ENCODE results near the gene ENDOV.

Gene ENDOV

DNA sequence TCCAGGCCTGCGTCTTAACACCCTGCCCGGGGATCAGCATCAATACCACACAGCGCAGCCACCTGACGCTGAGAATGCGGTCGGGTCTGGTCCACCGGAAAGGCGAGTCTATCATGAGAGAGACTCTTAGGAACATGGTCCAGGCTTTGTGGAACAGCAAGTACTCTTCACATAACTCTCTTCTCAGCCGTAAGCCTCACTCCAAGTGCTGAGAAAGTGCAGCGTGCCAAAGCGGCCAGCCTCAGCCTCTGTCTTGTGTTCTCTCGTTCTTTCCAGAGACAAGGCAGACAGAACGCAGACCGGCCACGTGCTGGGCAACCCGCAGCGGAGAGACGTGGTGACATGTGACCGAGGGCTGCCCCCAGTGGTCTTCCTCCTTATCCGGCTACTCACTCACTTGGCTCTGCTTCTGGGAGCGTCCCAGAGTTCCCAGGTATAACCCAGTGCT lies 34.4 kb upstream of the ENDOV start:
- 93% methylated on average over 21 of the region's 21 CpGs for WGBS (ENCODE audit: insufficient coverage)
- Histone ChIP-seq H3K27ac (ENCODE audit: insufficient read depth in 1 of 2, low read depth in 1 of 2, low read length in 2 of 2, poor library complexity in 1 of 2, severe bottlenecking in 2 of 2) (no peak overlapping the region), H3K4me3 (ENCODE audit: control insufficient read depth in 1 of 7, extremely low read depth in 1 of 7, insufficient read depth in 4 of 7, low read depth in 2 of 7, low read length in 6 of 7) (no peak overlapping the region), H3K36me3 (ENCODE audit: control insufficient read depth in 4 of 4, insufficient read depth in 4 of 4, low read length in 3 of 4) (peaks cover 34 to 99% (median 86%) of the 10 kb centered on the region in 4 experiments), H3K4me1 (ENCODE audit: control extremely low read depth in 1 of 4, control insufficient read depth in 4 of 4, insufficient read depth in 4 of 4, low read length in 3 of 4) (no peaks in the 10 kb centered on the region), H3K27me3 (replicated peaks in 2 of 5; ENCODE audit: control insufficient read depth in 4 of 5, insufficient read depth in 5 of 5, low read length in 4 of 5) (no peaks in the 10 kb centered on the region), H3K9me3 (ENCODE audit: control extremely low read depth in 1 of 5, control insufficient read depth in 4 of 5, insufficient read depth in 2 of 5, low read depth in 1 of 5, low read length in 4 of 5) (no peaks in the 10 kb centered on the region)
- CTCF ChIA-PET, result no interaction called here
- POLR2A ChIA-PET, result interaction anchor here (0.6 kb wide), 1 partner anchor 150 kb away, joined by 3 read pairs; no protein-coding TSS in a partner anchor
- no peak for DNase-seq

DNA sequence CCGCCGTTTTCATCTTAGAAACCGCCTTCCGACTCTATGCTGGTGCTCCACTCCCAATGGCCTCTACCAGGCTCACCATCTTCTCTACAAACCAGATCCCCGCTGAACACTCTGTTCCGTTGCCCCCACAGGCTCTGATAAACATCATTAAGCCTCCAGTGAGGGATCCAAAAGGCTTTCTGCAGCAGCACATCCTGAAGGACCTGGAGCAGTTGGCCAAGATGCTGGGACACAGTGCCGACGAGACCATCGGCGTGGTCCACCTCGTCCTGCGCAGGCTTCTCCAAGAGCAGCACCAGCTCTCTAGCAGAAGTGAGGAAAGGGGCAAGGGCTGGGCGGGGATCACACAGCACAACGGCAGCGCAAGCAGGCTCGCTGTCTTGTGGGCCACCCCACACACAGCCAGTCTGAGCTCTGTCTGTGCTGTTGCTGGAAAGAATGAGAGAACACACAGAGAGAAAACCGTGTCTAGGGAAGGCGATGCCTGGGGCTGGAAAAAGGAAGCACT lies 33.5 kb upstream of the ENDOV start:
- no peaks in the 10 kb centered on the region for H3K4me1 ChIP-seq (ENCODE audit: control extremely low read depth in 1 of 4, control insufficient read depth in 4 of 4, insufficient read depth in 4 of 4, low read length in 3 of 4)
- 96% methylated on average over 17 of the region's 18 CpGs for WGBS (ENCODE audit: insufficient coverage)
- POLR2A ChIA-PET, result no interaction called here
- CTCF ChIA-PET, result no interaction called here
- H3K27me3 ChIP-seq (replicated peaks in 2 of 5; ENCODE audit: control insufficient read depth in 4 of 5, insufficient read depth in 5 of 5, low read length in 4 of 5), result no peaks in the 10 kb centered on the region
- peaks cover 29 to 98% (median 82%) of the 10 kb centered on the region in 4 experiments for H3K36me3 ChIP-seq (ENCODE audit: control insufficient read depth in 4 of 4, insufficient read depth in 4 of 4, low read length in 3 of 4)
- H3K9me3 ChIP-seq (ENCODE audit: control extremely low read depth in 1 of 5, control insufficient read depth in 4 of 5, insufficient read depth in 2 of 5, low read depth in 1 of 5, low read length in 4 of 5), result no peaks in the 10 kb centered on the region
- no peak overlapping the region for H3K27ac ChIP-seq (ENCODE audit: insufficient read depth in 1 of 2, low read depth in 1 of 2, low read length in 2 of 2, poor library complexity in 1 of 2, severe bottlenecking in 2 of 2)
- H3K4me3 ChIP-seq (ENCODE audit: control insufficient read depth in 1 of 7, extremely low read depth in 1 of 7, insufficient read depth in 4 of 7, low read depth in 2 of 7, low read length in 6 of 7), result no peak overlapping the region
- no peak for DNase-seq

DNA sequence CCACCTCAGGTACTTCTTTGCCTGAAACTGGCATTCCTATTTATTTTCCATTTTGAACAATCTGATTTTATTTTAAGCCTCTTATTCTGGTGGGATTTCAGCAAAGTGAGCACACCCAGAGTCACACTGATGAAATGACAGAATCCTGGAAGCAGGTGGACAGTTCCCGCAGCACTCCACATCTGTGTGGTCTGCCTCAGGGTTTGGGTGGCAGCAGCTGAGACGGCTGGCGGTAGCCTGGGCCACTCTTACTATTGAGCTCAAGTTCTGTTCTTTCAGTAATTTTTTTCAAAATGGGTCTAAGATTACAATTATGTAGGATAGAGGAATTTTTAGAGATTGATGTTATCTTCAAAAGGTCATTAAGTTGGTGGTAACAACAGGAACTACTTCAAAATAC lies 32.5 kb upstream of the ENDOV start:
- H3K4me1 ChIP-seq (ENCODE audit: control extremely low read depth in 1 of 4, control insufficient read depth in 4 of 4, insufficient read depth in 4 of 4, low read length in 3 of 4), result no peaks in the 10 kb centered on the region
- H3K27ac ChIP-seq (ENCODE audit: insufficient read depth in 1 of 2, low read depth in 1 of 2, low read length in 2 of 2, poor library complexity in 1 of 2, severe bottlenecking in 2 of 2), result no peak overlapping the region
- 94% methylated on average over 3 of the region's 3 CpGs for WGBS (ENCODE audit: insufficient coverage)
- H3K9me3 ChIP-seq (ENCODE audit: control extremely low read depth in 1 of 5, control insufficient read depth in 4 of 5, insufficient read depth in 2 of 5, low read depth in 1 of 5, low read length in 4 of 5), result no peaks in the 10 kb centered on the region
- H3K36me3 ChIP-seq (ENCODE audit: control insufficient read depth in 4 of 4, insufficient read depth in 4 of 4, low read length in 3 of 4), result peaks cover 22 to 98% (median 80%) of the 10 kb centered on the region in 4 experiments
- H3K27me3 ChIP-seq (replicated peaks in 2 of 5; ENCODE audit: control insufficient read depth in 4 of 5, insufficient read depth in 5 of 5, low read length in 4 of 5), result no peaks in the 10 kb centered on the region
- H3K4me3 ChIP-seq (ENCODE audit: control insufficient read depth in 1 of 7, extremely low read depth in 1 of 7, insufficient read depth in 4 of 7, low read depth in 2 of 7, low read length in 6 of 7), result no peak overlapping the region
- no peak for DNase-seq
- ChIA-PET CTCF (no interaction called here), POLR2A (no interaction called here)

DNA sequence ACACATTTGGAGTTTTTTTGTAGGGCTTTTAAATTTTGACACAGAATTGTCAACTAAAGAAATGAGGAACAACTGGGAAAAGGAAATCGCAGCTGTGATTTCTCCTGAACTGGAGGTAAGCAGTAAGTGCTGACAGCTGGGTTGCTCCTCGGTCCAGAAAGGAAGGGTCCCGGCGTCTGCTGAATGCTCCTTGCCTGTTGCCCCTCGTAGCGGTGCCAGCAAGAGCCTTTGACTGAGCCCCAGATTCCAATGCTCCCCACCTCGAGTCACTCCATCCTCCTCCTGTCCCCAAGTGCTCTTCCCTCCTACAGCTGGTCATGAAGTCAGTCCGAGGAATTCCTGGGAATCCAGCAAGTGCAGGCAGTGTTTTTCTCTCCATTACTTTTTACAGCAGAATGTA lies 32.0 kb upstream of the ENDOV start:
- CTCF ChIA-PET, result no interaction called here
- no peaks in the 10 kb centered on the region for H3K9me3 ChIP-seq (ENCODE audit: control extremely low read depth in 1 of 5, control insufficient read depth in 4 of 5, insufficient read depth in 2 of 5, low read depth in 1 of 5, low read length in 4 of 5)
- H3K27ac ChIP-seq (ENCODE audit: insufficient read depth in 1 of 2, low read depth in 1 of 2, low read length in 2 of 2, poor library complexity in 1 of 2, severe bottlenecking in 2 of 2), result no peak overlapping the region
- DNase-seq, result no peak
- H3K4me1 ChIP-seq (ENCODE audit: control extremely low read depth in 1 of 4, control insufficient read depth in 4 of 4, insufficient read depth in 4 of 4, low read length in 3 of 4), result no peaks in the 10 kb centered on the region
- peaks cover 21 to 96% (median 77%) of the 10 kb centered on the region in 4 experiments for H3K36me3 ChIP-seq (ENCODE audit: control insufficient read depth in 4 of 4, insufficient read depth in 4 of 4, low read length in 3 of 4)
- POLR2A ChIA-PET, result no interaction called here
- no peak overlapping the region for H3K4me3 ChIP-seq (ENCODE audit: control insufficient read depth in 1 of 7, extremely low read depth in 1 of 7, insufficient read depth in 4 of 7, low read depth in 2 of 7, low read length in 6 of 7)
- WGBS (ENCODE audit: insufficient coverage), result 96% methylated on average over 7 of the region's 8 CpGs
- H3K27me3 ChIP-seq (replicated peaks in 2 of 5; ENCODE audit: control insufficient read depth in 4 of 5, insufficient read depth in 5 of 5, low read length in 4 of 5), result no peaks in the 10 kb centered on the region

DNA sequence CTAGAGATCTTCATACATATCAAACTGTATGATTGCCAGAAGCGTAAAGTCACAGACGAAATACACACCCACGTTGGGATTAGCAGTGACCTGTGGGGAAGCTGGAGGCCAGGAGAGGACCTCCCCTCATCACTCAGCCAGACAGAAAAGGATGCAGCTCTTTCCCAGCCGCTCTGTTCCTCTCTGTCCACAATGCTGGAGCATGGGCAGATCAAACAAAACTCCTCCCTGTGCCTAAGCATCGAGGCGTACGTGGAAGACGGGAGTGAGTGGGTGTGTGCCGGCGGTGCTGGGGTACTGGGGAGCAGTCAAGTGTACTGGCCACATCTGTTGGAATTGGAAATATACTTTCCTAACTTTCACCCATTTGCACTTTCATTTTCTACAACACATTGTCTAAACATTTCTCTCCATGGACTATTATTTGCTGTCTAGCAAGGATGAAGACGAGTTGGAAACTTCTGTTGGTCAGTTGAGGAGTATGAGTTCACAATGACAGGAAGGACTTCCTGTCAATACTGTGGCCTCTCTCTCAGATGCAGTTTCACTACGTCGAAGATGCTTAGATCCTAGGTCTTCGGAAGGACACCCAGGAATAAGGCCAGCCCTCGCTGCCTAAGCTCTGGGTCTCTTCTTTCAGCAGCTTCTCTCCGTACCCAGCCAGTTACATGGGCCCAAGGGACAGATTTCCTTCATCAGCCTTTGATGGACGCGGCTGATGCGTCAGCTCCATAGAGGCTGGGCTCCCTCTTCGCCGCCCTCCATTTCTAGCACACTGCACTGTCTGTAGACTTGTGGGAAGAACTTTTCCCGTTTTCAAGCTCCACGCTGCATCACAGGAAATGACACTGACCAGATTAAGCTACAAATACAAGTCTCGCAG lies 30.6 kb upstream of the ENDOV start:
- Histone ChIP-seq H3K9me3 (ENCODE audit: control extremely low read depth in 1 of 5, control insufficient read depth in 4 of 5, insufficient read depth in 2 of 5, low read depth in 1 of 5, low read length in 4 of 5) (no peaks in the 10 kb centered on the region), H3K27ac (ENCODE audit: insufficient read depth in 1 of 2, low read depth in 1 of 2, low read length in 2 of 2, poor library complexity in 1 of 2, severe bottlenecking in 2 of 2) (no peak overlapping the region), H3K4me1 (ENCODE audit: control extremely low read depth in 1 of 4, control insufficient read depth in 4 of 4, insufficient read depth in 4 of 4, low read length in 3 of 4) (no peaks in the 10 kb centered on the region), H3K36me3 (ENCODE audit: control insufficient read depth in 4 of 4, insufficient read depth in 4 of 4, low read length in 3 of 4) (peaks cover 25 to 97% (median 77%) of the 10 kb centered on the region in 4 experiments), H3K4me3 (ENCODE audit: control insufficient read depth in 1 of 7, extremely low read depth in 1 of 7, insufficient read depth in 4 of 7, low read depth in 2 of 7, low read length in 6 of 7) (no peak overlapping the region), H3K27me3 (replicated peaks in 2 of 5; ENCODE audit: control insufficient read depth in 4 of 5, insufficient read depth in 5 of 5, low read length in 4 of 5) (no peaks in the 10 kb centered on the region)
- ChIA-PET CTCF (interaction anchor here (1.4 kb wide), 1 partner anchor 7 kb away, joined by 4 read pairs; no protein-coding TSS in a partner anchor), POLR2A (interaction anchor here (1.0 kb wide), 1 partner anchor 12 kb away, joined by 4 read pairs; no protein-coding TSS in a partner anchor)
- no peak for DNase-seq
- WGBS (ENCODE audit: insufficient coverage), result 97% methylated on average over 21 of the region's 24 CpGs

DNA sequence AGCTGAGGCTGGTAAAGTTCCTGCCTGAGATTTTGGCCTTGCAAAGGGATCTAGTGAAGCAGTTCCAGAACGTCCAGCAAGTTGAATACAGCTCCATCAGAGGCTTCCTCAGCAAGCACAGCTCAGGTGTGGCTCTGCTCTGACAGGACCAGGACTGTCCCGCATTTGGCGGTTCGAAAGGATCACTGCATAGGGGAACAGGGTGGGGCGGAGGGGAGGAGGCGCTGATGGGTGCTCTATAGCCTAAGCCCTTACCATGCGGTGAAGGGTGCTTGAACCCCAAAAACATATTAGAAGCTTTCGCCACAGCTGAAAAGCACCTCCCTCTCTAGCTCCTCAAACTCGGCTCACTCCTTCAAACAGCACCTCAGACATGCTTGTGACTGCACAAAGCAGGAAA lies 29.9 kb upstream of the ENDOV start:
- CTCF ChIA-PET, result interaction anchor here (0.6 to 1.4 kb wide), 2 partner anchors 8 to 77 kb away, joined by 3 to 4 read pairs; no protein-coding TSS in a partner anchor
- H3K4me1 ChIP-seq (ENCODE audit: control extremely low read depth in 1 of 4, control insufficient read depth in 4 of 4, insufficient read depth in 4 of 4, low read length in 3 of 4), result no peaks in the 10 kb centered on the region
- no peak for DNase-seq
- H3K27ac ChIP-seq (ENCODE audit: insufficient read depth in 1 of 2, low read depth in 1 of 2, low read length in 2 of 2, poor library complexity in 1 of 2, severe bottlenecking in 2 of 2), result no peak overlapping the region
- POLR2A ChIA-PET, result interaction anchor here (1.0 kb wide), 1 partner anchor 11 kb away, joined by 4 read pairs; no protein-coding TSS in a partner anchor
- WGBS (ENCODE audit: insufficient coverage), result 95% methylated on average over 8 of the region's 9 CpGs
- H3K36me3 ChIP-seq (ENCODE audit: control insufficient read depth in 4 of 4, insufficient read depth in 4 of 4, low read length in 3 of 4), result peaks cover 26 to 97% (median 77%) of the 10 kb centered on the region in 4 experiments
- H3K27me3 ChIP-seq (replicated peaks in 2 of 5; ENCODE audit: control insufficient read depth in 4 of 5, insufficient read depth in 5 of 5, low read length in 4 of 5), result no peaks in the 10 kb centered on the region
- H3K4me3 ChIP-seq (ENCODE audit: control insufficient read depth in 1 of 7, extremely low read depth in 1 of 7, insufficient read depth in 4 of 7, low read depth in 2 of 7, low read length in 6 of 7), result no peak overlapping the region
- no peaks in the 10 kb centered on the region for H3K9me3 ChIP-seq (ENCODE audit: control extremely low read depth in 1 of 5, control insufficient read depth in 4 of 5, insufficient read depth in 2 of 5, low read depth in 1 of 5, low read length in 4 of 5)

DNA sequence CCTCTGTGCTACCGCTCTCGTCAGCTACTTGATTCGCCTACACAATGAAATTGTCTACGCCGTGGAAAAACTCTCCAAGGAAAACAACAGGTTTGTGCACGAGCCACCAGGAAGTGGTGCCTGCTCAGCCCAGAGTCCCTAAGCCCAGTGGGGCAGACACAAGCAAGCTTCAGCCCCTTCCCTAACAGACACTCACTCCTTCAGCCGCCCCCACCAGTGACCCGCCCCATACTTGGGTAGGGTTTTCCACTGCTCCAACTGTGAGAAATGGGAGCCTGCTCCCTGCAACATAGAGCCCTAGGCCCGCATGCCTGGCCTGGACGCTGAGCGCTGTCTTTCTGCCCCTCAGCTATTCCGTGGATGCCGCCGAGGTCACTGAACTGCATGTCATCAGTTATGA lies 28.6 kb upstream of the ENDOV start:
- Histone ChIP-seq H3K27ac (ENCODE audit: insufficient read depth in 1 of 2, low read depth in 1 of 2, low read length in 2 of 2, poor library complexity in 1 of 2, severe bottlenecking in 2 of 2) (no peak overlapping the region), H3K9me3 (ENCODE audit: control extremely low read depth in 1 of 5, control insufficient read depth in 4 of 5, insufficient read depth in 2 of 5, low read depth in 1 of 5, low read length in 4 of 5) (no peaks in the 10 kb centered on the region), H3K27me3 (replicated peaks in 2 of 5; ENCODE audit: control insufficient read depth in 4 of 5, insufficient read depth in 5 of 5, low read length in 4 of 5) (no peaks in the 10 kb centered on the region), H3K36me3 (ENCODE audit: control insufficient read depth in 4 of 4, insufficient read depth in 4 of 4, low read length in 3 of 4) (peaks cover 23 to 93% (median 72%) of the 10 kb centered on the region in 4 experiments), H3K4me3 (ENCODE audit: control insufficient read depth in 1 of 7, extremely low read depth in 1 of 7, insufficient read depth in 4 of 7, low read depth in 2 of 7, low read length in 6 of 7) (no peak overlapping the region), H3K4me1 (ENCODE audit: control extremely low read depth in 1 of 4, control insufficient read depth in 4 of 4, insufficient read depth in 4 of 4, low read length in 3 of 4) (no peaks in the 10 kb centered on the region)
- over 99% methylated on average over 12 of the region's 14 CpGs for WGBS (ENCODE audit: insufficient coverage)
- POLR2A ChIA-PET, result no interaction called here
- no peak for DNase-seq
- CTCF ChIA-PET, result interaction anchor here (1.4 kb wide), 1 partner anchor 83 kb away, joined by 3 read pairs; no protein-coding TSS in a partner anchor
